IPS DF 19.7 (cell line): ENCODE measurements around the gene PHTF2.
"Not testable (repeated sequence)": the region's sequence is repeated elsewhere in the genome, so short reads cannot be mapped to it uniquely, and the experiment has no call there.

Experiments used
- DNase-seq: peaks from one replicate; pipeline ENCODE4 v3.0.0-alpha.2; 2013; ENCODE audit warnings: low read depth, low spot score

Gene PHTF2

DNA sequence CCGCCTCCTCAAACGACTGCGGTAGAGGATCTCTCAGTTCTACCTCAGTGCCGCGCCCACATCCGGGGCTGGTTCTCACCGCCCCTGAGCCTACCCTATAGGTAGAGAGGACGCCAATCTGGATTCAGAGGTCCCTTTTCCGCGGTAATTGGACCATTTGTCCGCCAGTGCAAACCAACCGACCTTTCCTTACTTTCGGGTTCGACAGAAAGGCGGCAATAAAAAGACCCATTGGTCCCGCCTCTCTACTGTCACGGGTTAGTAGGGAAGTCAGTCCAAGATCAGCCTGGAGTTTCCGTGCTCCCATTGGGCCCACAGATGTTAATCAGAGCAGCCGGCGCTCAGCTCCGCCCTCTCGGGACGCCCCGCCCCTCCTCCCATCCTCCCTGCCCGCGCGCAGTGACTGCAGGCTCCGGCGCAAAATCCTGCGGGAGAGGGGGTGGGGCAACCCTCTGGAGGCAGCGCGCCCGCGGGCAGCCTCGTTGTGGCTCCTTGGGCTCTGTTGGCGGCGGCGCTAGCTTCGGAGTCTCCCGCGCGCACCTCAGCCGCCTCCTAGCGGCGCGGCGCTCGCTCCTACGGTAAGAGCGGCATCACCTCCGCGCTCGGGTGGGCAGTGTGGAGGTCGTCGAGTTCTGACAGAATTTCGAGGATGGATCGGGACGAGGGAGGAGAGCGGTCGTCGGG lies at the start of gene PHTF2, which contains the start of gene TMEM60:
Gene PHTF2, plus strand, starts transcription at position 380 of the 684 bp plus-strand sequence.
Gene TMEM60, minus strand, starts transcription at position 41 of the 684 bp plus-strand sequence. CDS start 4,061 bp downstream, outside the sequence.
- DNase-seq, result peak; percentile 99

DNA sequence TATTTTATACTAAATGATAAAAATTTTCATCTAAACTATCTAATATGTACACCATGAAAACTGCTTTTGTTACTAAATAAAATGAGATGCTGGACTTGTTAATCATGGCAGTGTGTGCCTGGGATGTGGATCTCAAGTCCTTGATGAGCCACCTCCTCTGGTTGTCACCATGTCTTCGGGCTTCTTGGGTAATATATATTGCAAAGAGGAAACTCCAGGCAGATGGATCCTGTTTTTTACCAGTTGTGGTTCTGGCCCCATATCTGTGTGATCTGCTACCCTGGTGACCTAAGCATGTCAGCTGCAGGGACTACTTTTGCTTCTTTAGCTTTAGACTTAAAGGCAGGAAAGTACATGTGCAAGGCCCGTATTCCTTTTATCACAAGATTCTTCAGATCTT lies 46.6 kb upstream of the PHTF2 start:
- no peak for DNase-seq

DNA sequence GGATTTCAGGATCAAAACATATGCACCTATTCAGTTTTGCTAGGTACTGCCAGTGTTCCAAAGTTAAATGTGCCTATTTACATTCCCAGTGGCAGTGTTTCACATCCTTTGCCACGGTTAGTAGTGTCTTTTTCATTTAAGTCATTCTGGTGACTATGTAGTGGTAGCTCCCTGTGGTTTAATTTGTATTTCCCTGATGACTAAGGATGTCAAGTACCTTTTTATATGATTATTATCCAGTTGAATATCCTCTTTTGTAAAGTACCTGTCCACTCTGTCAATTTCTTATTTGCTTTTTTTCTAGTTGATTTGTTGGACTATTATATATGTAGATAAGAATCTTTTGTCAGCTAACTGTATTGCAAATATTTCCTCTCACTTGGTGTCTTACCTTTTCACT lies 45.4 kb upstream of the PHTF2 start:
- DNase-seq, result no peak

DNA sequence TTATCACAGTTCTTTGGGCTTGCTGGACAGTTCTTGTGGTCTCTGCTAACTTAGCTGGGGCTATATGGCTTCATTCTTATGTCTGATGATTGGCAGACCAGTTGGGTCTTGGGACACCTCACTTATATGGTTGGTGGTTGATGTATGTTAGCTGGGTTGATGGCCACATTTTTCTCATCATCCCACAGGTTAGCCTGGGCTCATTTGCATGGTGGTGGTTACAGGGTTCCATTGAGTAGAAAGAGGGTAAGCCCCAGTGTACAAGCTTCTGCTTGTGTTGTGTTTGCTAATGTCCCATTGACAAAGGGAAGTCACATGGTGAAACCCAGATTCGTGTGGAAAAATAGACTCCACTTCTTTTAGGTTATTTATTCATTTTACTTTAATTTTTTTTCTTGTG lies 41.0 kb upstream of the PHTF2 start:
- DNase-seq, result no peak

DNA sequence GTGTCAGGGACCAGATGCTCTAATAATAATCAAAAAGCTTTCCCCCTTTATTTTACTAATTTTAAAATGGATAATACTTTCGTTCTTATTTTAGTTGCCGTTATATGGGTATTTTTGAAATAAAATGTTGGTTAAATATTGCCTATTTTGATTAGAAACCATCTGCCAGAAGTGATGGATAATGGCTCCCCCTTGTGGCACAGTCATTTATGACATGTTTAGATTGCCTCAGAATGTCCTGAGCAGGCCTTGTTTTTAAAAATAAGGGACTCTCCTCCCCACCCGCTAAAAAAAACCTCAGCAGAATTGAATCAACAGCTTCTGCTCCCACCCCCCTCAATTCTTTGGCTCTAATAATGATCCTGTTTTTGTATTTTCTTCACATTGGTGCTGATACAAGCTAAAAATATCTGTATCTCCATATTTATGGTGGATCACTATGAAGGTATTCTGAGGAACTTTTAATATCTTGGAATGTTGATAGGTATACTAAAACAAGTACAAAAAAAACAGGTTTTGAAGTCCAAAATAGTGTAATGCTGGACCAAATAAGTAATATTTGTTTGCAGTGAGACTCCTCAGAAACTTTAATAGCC lies 39.2 kb upstream of the PHTF2 start:
- DNase-seq, result peak; percentile 9

DNA sequence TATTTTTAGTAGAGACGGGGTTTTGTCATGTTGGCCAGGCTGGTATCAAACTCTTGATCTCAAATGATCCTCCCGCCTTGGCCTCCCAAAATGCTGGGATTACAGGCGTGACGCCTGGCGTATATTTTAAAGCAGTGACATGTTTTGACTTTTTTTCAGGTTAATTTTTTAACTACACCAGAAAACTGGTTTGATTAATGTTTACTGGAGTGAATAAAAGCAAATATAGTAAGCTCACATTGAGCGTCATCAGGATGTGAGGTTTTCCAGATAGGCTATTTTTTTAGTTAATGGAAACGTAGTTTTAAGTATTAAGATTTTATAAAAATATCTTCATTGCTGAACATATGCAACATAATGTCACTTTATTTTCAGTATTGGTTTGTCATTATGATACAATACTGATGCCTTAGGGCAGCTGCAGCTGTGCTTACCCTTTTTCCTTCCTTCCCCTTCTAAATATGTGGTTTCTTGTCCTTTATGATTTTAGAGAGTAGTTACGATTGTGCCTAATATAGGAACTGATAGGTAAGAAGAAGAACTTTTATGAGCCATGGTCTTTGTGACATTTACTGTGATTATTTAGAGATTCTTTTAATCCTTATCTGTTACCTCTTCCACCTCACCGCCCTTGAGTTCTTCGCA lies 37.6 kb upstream of the PHTF2 start:
- DNase-seq, result no peak

DNA sequence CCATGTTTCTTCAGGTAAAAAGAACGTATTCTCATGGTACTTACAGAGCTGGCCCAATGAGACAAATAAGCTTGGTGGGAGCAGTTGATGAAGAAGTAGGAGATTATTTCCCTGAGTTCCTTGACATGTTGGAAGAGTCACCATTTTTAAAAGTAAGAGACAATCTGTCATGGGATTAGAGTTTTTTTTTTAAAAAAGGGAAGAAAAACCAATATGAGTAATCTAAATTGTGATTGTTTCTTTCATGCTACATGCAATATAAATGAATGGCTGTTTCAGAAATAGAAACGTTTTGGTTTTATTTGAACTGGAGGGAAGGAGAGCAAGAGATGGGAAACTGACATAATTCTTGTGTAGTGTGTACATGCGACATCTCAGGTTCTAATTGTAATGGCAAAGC lies 33.1 kb upstream of the PHTF2 start:
- DNase-seq, result no peak

DNA sequence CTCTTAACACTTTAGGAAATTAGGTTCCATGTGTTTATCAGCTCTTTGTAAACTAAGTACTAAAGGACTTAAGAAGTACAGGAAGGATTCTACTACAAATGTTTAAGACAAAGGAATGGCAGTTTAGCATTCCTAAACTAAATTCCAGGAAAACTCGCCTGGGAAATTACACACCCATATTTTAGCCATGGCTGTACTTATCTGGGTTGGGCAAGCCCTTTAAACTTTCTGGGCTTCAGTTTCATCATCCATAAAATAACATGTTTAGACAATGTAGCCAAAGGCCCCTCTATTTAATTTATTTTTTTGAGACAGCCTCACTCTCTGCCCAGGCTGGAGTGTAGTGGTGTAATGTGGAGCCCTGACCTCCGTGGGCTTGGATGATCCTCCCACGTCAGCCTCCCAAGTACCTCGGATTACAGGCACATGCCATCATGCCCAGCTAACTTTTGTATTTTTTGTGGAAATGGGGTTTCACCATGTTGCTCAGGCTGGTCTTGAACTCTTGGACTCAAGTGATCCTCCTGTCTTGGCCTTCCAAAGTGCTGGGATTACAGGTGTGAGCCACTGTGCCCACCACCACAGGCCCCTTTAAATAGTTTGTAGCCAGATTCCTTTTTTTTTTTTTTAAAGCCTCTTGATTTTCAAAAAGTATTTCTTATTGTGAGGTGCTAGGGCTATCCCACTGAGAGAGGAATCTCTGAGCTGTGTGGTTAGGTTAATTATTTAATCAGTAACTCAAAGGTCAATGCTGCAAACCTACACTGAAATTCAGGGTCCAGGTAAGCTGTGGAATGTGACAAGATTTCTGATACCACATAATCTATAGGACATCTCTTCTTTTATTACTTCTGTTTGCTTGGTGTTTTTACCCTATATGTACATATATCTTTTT lies 32.4 kb upstream of the PHTF2 start:
- DNase-seq, result no peak

DNA sequence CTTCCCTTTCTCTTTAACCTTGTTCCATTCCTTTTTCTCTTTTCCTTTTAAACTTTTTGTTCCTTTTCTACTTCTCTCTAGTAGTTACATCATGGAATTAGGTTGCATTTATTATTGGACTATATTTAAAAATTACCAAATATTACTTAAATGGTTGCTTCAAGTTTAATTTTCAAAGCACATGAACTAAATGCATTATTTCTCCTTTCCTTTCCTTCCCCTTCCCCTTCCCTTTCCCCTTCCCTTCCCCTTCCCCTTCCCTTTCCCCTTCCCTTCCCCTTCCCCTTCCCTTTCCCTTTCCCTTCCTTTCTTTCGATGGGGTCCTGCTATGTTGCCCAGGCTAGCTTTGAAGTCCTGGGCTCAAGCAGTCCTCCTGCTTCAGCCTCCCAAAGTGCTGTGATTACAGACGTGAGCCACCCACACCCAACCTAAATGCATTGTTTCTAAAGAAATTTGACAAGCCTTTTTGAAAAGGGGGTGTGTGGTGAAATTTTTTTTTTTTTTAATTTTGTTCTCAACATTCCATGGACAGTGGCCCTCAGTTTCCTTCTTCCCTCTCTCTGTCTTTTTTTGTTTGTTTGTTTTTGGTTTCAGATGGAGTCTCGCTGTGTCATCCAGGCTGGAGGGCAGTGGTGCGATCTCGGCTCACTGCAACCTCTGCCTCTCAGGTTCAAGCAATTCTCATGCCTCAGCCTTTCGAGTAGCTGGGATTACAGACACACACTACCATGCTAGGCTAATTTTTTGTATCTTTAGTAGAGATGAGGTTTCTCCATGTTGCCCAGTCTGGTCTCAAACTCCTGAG lies 31.6 kb upstream of the PHTF2 start:
- no peak for DNase-seq

DNA sequence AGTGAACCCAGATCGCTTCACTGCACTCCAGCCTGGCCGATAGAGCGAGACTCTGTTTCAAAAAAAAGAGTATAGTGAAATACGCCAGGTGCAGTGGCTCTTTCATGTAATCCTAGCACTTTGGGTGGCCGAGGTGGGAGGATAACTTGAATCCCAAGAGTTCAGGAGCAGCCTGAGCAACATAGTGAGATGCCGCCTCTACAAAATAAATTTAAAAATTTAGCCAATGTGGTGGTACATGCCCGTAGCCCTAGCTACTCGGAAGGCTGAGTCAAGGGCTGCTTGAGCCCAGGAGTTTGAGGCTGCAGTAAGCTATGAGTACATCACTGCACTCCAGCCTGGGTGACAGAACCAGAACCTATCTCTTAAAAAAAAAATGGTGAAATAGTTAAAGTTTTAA lies 28.3 kb upstream of the PHTF2 start:
- DNase-seq, result no peak

DNA sequence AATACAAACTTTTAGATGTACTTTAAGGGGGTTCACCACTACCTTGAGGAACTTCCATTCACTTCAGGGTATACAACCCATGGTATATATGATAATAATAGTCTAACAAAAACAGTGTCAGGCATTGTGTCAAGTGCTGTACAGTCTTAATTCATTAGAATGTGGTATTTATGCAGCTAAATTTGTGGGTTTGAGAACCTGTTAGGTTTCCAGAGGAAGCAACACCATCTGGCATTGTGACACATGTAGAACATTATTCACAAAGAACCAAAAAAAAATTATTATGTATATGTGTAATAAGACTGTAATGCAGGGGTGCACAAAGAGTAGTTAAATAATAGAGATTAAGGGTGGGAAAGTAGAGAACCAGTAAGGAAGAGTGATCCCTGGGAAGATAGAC lies 26.7 kb upstream of the PHTF2 start:
- DNase-seq, result no peak

DNA sequence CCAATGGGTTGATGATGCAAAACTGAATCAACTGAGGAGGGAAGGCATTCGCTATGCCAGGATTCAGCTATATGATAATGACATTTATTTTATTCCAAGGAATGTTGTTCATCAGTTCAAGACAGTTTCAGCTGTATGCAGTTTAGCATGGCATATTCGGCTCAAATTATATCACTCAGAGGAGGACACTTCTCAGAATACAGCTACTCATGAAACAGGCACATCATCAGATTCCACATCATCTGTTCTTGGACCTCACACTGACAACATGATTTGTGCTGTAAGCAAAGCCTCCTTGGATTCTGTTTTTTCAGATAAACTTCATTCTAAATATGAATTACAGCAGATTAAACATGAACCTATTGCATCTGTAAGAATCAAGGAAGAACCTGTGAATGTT lies 20.0 kb upstream of the PHTF2 start:
- no peak for DNase-seq

DNA sequence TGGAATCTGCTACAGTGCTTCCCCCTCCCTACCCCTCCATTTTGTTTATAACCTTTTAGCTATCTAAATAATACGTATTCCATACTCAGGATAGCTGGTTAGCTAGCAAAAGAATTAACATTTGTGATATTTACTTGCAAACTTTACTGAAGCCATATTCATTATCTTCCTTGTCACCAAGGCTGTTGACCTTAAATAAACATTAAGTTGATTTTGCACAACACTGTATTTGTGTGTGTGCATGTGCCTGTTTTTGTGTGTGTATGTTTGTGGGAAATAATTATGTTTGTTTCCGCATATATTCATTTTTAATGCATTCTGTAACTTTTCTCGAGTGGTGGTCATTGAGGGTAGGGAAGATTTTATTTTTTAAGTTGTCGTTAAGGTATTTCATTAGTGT lies 16.2 kb upstream of the PHTF2 start:
- DNase-seq, result no peak

DNA sequence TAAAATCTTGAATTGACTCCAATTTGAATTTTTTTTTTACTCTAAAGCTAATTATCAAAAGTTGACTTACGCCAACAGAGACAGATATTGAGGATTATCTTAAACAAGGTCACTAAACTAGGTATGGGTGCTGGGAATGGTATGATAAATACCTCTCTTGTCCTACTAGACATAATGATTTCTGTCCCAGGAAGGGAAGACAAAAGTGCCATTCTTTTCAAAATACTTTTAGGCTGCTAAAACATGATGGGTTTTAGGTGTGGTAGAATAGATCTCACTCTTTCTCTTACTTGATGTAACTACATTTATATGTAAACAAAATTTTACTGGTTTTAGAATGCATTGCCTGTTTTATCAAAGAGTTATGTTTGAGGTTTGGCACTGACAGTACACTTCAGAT lies 15.5 kb upstream of the PHTF2 start:
- DNase-seq, result no peak

DNA sequence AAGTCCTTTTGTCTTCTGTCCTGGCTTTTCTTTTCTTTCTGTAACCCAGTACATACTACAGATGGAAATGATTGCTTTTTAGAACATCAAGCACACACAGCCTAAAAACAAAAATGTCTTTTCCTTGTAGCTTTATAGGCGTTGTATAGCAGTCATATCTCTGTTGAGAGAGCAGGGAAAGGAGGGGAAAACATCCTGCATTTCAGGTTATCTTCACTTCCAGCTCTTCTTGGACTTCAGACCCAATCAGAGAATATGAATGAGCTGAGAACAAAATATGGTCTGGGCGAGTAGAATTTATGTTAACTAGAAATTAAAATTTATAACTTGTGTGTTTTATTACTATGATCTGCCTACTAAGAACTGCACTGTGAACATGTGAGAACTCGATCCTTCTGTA lies 15.0 kb upstream of the PHTF2 start:
- DNase-seq, result no peak

DNA sequence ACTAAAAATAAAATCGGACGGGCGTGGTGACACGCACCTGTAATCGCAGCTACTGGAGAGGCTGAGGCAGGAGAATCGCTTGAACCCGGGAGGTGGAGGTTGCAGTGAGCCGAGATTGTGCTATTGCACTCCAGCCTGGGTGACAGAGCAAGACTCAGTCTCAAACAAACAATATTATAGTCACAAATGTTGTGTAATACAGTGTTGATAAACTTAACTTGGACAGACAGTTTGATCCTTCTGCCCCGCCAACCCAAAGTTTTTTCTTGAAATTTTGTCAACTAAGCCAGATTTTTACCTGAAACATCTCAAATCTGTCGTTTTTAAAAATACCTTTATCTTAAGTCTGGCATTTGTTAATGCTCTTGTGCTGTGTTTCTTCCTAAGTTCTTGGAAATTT lies 14.1 kb upstream of the PHTF2 start:
- not testable (repeated sequence) for DNase-seq

DNA sequence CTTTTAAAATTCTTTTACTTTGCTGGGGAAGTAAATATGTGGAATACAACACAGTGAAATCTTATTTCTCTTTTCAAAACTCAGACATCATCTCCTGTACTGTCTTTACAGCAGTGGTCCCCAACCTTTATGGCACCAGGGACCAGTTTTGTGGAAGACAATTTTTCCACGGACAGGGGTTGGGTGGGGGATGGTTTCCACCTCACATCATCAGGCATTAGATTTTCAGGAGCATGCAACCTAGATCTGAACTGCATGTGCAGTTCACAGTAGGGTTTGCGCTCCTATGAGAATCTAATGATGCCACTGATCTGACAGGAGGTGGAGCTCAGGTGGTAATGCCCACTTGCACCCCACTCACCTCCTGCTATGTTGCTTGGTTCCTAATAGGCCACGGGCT lies 12.6 kb upstream of the PHTF2 start:
- no peak for DNase-seq

DNA sequence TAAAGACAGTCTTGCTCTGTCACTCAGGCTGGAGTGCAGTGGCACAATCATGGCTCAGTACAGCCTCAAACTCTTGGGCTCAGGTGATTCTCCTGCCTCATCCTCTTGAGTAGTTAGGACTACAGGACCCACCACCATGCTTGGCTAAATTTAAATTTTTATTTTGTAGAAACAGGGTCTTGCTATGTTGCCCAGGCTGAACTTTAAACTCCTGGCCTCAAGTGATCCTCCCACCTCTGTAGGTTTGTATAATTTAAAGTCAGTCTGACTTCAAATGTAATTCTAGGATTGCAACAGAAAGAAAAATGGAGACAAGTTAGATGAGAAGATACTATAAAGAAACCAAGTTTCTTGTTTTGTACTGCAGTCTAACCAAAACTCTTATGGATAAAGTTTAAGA lies 11.8 kb upstream of the PHTF2 start:
- no peak for DNase-seq

DNA sequence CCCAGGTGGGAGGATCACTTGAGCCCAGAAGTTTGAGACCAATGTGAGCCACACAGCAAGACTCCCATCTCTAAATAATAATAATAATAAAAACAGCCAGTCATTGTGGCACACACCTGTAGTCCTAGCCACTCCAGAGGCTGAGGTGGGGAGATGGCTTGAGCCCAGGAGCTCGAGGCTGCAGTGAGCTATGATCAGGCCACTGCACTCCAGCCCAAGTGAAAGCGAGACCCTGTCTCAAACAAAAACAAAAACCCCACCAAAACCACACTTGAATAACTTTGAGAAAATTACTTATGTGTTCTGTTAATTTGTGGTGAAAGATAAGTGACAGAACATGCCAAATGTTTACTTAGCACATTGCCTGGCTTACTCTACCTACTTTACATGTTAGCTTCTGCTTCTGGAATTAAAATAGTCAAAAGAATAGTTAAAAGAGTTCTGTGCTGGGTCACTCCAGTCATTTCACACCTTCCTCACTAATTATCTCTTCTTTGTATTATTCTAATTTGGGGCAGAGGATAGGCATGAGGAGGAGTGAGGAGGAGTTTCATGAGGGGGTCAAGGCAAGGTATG lies 10.2 kb upstream of the PHTF2 start:
- DNase-seq, result no peak

DNA sequence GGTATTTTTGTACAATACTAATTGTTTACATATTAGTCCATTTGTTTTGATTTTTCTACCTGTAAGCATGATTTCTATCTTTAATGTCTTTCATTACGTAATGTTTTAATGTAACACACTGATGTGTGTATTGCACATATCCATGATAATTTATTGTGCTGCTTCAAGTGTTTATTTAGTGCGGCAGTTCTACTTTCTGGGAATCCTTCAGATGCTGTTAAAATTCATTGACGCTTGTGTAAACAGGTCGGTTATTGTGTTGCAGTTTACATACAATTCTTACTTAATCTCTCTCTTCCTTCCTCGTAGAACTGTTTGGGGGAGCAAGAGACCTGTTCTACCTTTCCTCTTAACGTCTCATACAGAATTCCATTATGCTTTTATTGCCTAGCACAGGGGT lies 7.2 kb upstream of the PHTF2 start:
- no peak for DNase-seq

DNA sequence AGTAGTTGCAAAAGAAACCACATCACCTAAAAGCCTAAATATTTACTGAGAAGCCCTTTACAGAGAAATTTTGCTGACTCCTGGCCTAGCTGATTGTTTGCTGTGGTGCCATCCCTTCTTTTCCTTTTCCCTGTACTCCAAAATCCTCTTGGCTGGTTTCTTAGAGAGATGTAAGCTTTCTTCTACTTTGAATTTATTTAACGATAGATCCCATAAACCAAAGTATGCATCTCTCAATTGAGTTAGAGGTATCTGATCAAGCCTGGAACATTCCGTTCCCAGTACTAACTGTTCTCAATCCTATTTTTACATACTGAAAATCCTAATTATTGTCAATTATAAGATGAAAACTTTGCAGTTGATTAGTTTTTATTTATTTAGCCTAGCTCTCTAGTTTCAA lies 6.6 kb upstream of the PHTF2 start:
- no peak for DNase-seq
